GM23338 (cell line): ENCODE results near the gene TSHZ2. TPM values are rescaled to one million over a fixed set of nuclear protein-coding genes. Genes with fewer than 3 reads are reported as not detected.

Experiments used
- ATAC-seq: fragments of 200-7000 bp; cut with Tn5 transposase; 3 replicates; pipeline ENCODE4 v1.9.1; 2020
- DNase-seq: peaks from one replicate; pipeline ENCODE4 v3.0.0-alpha.2; 2015; ENCODE audit warnings: low spot score
- H2AFZ ChIP-seq: fragments of 200-600 bp; sonication (generic); 2 replicates; pipeline ENCODE4 v1.8.0; 2016; ENCODE audit warnings: antibody characterized with exemption, mild to moderate bottlenecking, moderate library complexity
- H3F3A ChIP-seq: fragments of 200-600 bp; sonication (generic); replicated peaks from 2 replicates; pipeline ENCODE4 v1.8.0; 2017; ENCODE audit warnings: antibody characterized with exemption, mixed run types, low read depth
- H3K27ac ChIP-seq: fragments of 200-600 bp; sonication (generic); 2 replicates; pipeline ENCODE4 v1.6.1; 2016; ENCODE audit warnings: low read depth
- H3K27me3 ChIP-seq: fragments of 200-600 bp; sonication (generic); 2 replicates; pipeline ENCODE4 v1.8.0; 2016; ENCODE audit warnings: mild to moderate bottlenecking, mixed run types, moderate library complexity; ENCODE audit not compliant: insufficient read depth
- H3K36me3 ChIP-seq: fragments of 200-600 bp; sonication (generic); 2 replicates; pipeline ENCODE4 v1.8.0; 2016; ENCODE audit warnings: mild to moderate bottlenecking; ENCODE audit not compliant: insufficient read depth
- H3K4me1 ChIP-seq: fragments of 200-600 bp; sonication (generic); 2 replicates; pipeline ENCODE4 v1.8.0; 2016; ENCODE audit warnings: mild to moderate bottlenecking, moderate library complexity; ENCODE audit not compliant: insufficient read depth
- H3K4me2 ChIP-seq: fragments of 200-600 bp; sonication (generic); 2 replicates; pipeline ENCODE4 v1.7.1; 2017; ENCODE audit warnings: mixed run types
- H3K4me3 ChIP-seq: fragments of 200-600 bp; sonication (generic); 2 replicates; pipeline ENCODE4 v1.6.1; 2016; ENCODE audit warnings: mixed run types
- H3K79me2 ChIP-seq: fragments of 200-600 bp; sonication (generic); replicated peaks from 2 replicates; pipeline ENCODE4 v1.8.0; 2017; ENCODE audit warnings: mild to moderate bottlenecking; ENCODE audit not compliant: insufficient read depth
- H3K9me2 ChIP-seq: fragments of 200-600 bp; sonication (generic); 2 replicates; pipeline ENCODE4 v1.8.0; 2017; ENCODE audit not compliant: insufficient read depth
- H4K20me1 ChIP-seq: fragments of 200-600 bp; sonication (generic); replicated peaks from 2 replicates; pipeline ENCODE4 v1.8.0; 2017; ENCODE audit warnings: mild to moderate bottlenecking; ENCODE audit not compliant: insufficient read depth
- H3K27ac Mint-ChIP-seq: 2 replicates; pipeline ENCODE4 v1.8.0; 2020; ENCODE audit warnings: inconsistent platforms, mild to moderate bottlenecking, moderate library complexity, mixed read lengths
- H3K27me3 Mint-ChIP-seq: 3 replicates; pipeline ENCODE4 v1.8.0; 2022; ENCODE audit warnings: low read depth, mild to moderate bottlenecking, moderate library complexity, mixed read lengths, inconsistent platforms; ENCODE audit not compliant: insufficient read depth, poor library complexity
- H3K36me3 Mint-ChIP-seq: 3 replicates; pipeline ENCODE4 v1.8.0; 2021; ENCODE audit warnings: low read depth, mild to moderate bottlenecking, inconsistent platforms, moderate library complexity, mixed read lengths
- H3K4me1 Mint-ChIP-seq: 3 replicates; pipeline ENCODE4 v1.8.0; 2020; ENCODE audit warnings: mild to moderate bottlenecking, inconsistent platforms, mixed read lengths
- H3K4me3 Mint-ChIP-seq: 3 replicates; pipeline ENCODE4 v1.8.0; 2021; ENCODE audit warnings: moderate library complexity, mild to moderate bottlenecking, inconsistent platforms, mixed read lengths
- H3K9me3 Mint-ChIP-seq: 3 replicates; pipeline ENCODE4 v1.8.0; 2020; ENCODE audit warnings: moderate library complexity, mild to moderate bottlenecking, inconsistent platforms, mixed read lengths
- CREB1 ChIP-seq: fragments of 250-450 bp; sonication (Bioruptor Pico); IDR thresholded peaks from 2 replicates; pipeline ENCODE4 v1.5.0; 2020; ENCODE audit warnings: low read depth, mild to moderate bottlenecking, moderate library complexity
- CTCF ChIP-seq, 2 experiments: fragments of 200-600 bp in 1 of 2; sonication (generic) in 1 of 2; conservative IDR thresholded peaks; 2 replicates each; pipeline versions ENCODE4 v1.5.1 to v1.6.1; 2016 to 2017; ENCODE audit warnings: antibody characterized with exemption in 2 of 2, low read depth in 2 of 2, mild to moderate bottlenecking in 2 of 2, moderate library complexity in 1 of 2
- ETS1 ChIP-seq: IDR thresholded peaks from 2 replicates; pipeline ENCODE4 v1.6.1; 2016; ENCODE audit warnings: antibody characterized with exemption
- EZH2 ChIP-seq: fragments of 200-600 bp; sonication (generic); IDR thresholded peaks from one replicate; pipeline ENCODE4 v1.8.0; 2017; ENCODE audit warnings: antibody characterized with exemption, mild to moderate bottlenecking, low read depth; ENCODE audit not compliant: unreplicated experiment
- EZH2phosphoT487 ChIP-seq: fragments of 200-600 bp; sonication (generic); IDR thresholded peaks from one replicate; pipeline ENCODE4 v1.8.1; 2018; ENCODE audit warnings: antibody characterized with exemption; ENCODE audit not compliant: unreplicated experiment
- JUNB ChIP-seq: IDR thresholded peaks from one replicate; pipeline ENCODE4 v1.6.1; 2016; ENCODE audit warnings: antibody characterized with exemption; ENCODE audit not compliant: unreplicated experiment
- NANOG ChIP-seq: IDR thresholded peaks from 2 replicates; pipeline ENCODE4 v1.6.1; 2016; ENCODE audit warnings: antibody characterized with exemption, borderline replicate concordance
- POLR2AphosphoS5 ChIP-seq: IDR thresholded peaks from 2 replicates; pipeline ENCODE4 v1.6.1; 2016; ENCODE audit warnings: antibody characterized with exemption, low read depth
- REST ChIP-seq: IDR thresholded peaks from one replicate; pipeline ENCODE4 v1.6.1; 2018; ENCODE audit warnings: antibody characterized with exemption; ENCODE audit not compliant: unreplicated experiment
- STAT1 ChIP-seq: IDR thresholded peaks from one replicate; pipeline ENCODE4 v1.6.1; 2016; ENCODE audit warnings: antibody characterized with exemption; ENCODE audit not compliant: unreplicated experiment
- ZNF114 ChIP-seq: fragments of 250-450 bp; sonication (Bioruptor Pico); IDR thresholded peaks from 2 replicates; pipeline ENCODE4 v1.5.0; 2020; ENCODE audit warnings: mild to moderate bottlenecking, moderate library complexity
- ZNF331 ChIP-seq: fragments of 250-450 bp; sonication (Bioruptor Pico); IDR thresholded peaks from 2 replicates; pipeline ENCODE4 v1.5.0; 2020; ENCODE audit warnings: low read depth, mild to moderate bottlenecking, moderate library complexity
- ZNF462 ChIP-seq: fragments of 250-450 bp; sonication (Bioruptor Pico); IDR thresholded peaks from 2 replicates; pipeline ENCODE4 v1.5.0; 2020; ENCODE audit warnings: mild to moderate bottlenecking, moderate library complexity
- polyA plus RNA-seq: library from polyadenylated mRNA; unstranded; fragments of >200 nt; fragmentation: Nextera tagmentation; extraction: Ambion mirVana; gene quantifications from 2 replicates; pipeline ENCODE4 v1.2.1, GENCODE V29; 2016
- total RNA-seq: library from RNA; depleted of rRNA; stranded (reverse); fragments of >200 nt; shearing (Covaris generic); gene quantifications from 2 replicates; pipeline ENCODE4 v1.2.3, GENCODE V29; 2014

Gene TSHZ2
- total and polyA plus RNA-seq, 2 experiments from 2014 or later, result 0.49 to 1.3 TPM

GRCh38 chr20:53287357-53288042 lies 315.3 kb downstream of the TSHZ2 start:
- no peaks in the 10 kb centered on the region for H3F3A ChIP-seq
- no peak overlapping the region for H3K4me3 Mint-ChIP-seq

More at GRCh38 chr20:53287357-53288042, 315.3 kb downstream of the TSHZ2 start:
- TF ChIP-seq EZH2 (no peak), ZNF462 (CRISPR knock-in tag) (no peak), ETS1 (no peak), CTCF (conservative IDR thresholded peaks at IDR 0.05; ENCODE audit: low read depth in 2 of 2) (no peak), ZNF114 (CRISPR knock-in tag) (no peak), EZH2phosphoT487 (no peak), ZNF331 (CRISPR knock-in tag) (no peak), CREB1 (CRISPR knock-in tag) (no peak), POLR2AphosphoS5 (no peak), JUNB (no peak), STAT1 (no peak), REST (no peak), NANOG (no peak)
- Histone ChIP-seq H3K79me2 (no peaks in the 10 kb centered on the region), H3K27me3 (no peaks in the 10 kb centered on the region), H3K4me1 (peaks cover 18% of the 10 kb centered on the region), H3K4me3 (no peak overlapping the region), H2AFZ (no peak overlapping the region), H4K20me1 (no peaks in the 10 kb centered on the region), H3K9me2 (no peaks in the 10 kb centered on the region), H3K4me2 (no peak overlapping the region), H3K27ac (no peak overlapping the region), H3K36me3 (no peaks in the 10 kb centered on the region)
- peaks cover 2% of the 10 kb centered on the region for H3K27me3 Mint-ChIP-seq
- H3K4me1 Mint-ChIP-seq, result peaks cover 23% of the 10 kb centered on the region
- no peak for DNase-seq
- H3K9me3 Mint-ChIP-seq, result no peaks in the 10 kb centered on the region
- peak overlapping the region; percentile 1; the same call in 1 of the 2 replicates for H3K27ac Mint-ChIP-seq
- no peak for ATAC-seq
- no peaks in the 10 kb centered on the region for H3K36me3 Mint-ChIP-seq
